AG04450 (cell line): ENCODE data around the gene CHST9. TPM values are rescaled to one million over a fixed set of nuclear protein-coding genes. Genes with fewer than 3 reads are reported as not detected.
"Not testable (repeated sequence)": the region's sequence is repeated elsewhere in the genome, so short reads cannot be mapped to it uniquely, and the experiment has no call there.

Experiments used
- CTCF ChIA-PET: fragments of 300-600, 350-600 bp; formaldehyde crosslinking; extraction: SDS; loops from one replicate; lab custom pipeline; 2022; ENCODE audit warnings: antibody characterized with exemption, inconsistent platforms; lab: Charles Lee
- POLR2A ChIA-PET: fragments of 350-600 bp; formaldehyde crosslinking; extraction: SDS; loops from one replicate; lab custom pipeline; 2021; ENCODE audit warnings: antibody characterized with exemption, inconsistent platforms; lab: Yijun Ruan, JAX
- DNase-seq: peaks from one replicate; pipeline ENCODE4 v3.0.0-alpha.2; 2011; ENCODE audit warnings: low read depth, low spot score
- H3K27ac ChIP-seq: one replicate; pipeline ENCODE4 v1.5.1; 2012; ENCODE audit warnings: low read depth, low read length, control low read depth
- H3K27me3 ChIP-seq: one replicate; pipeline ENCODE4 v1.6.0; 2012; ENCODE audit warnings: low read length; ENCODE audit not compliant: control insufficient read depth, insufficient read depth
- H3K4me3 ChIP-seq: 2 replicates; pipeline ENCODE4 v1.5.1; 2011; ENCODE audit warnings: mild to moderate bottlenecking, low read depth, low read length, control low read depth
- H3K9me3 ChIP-seq: 2 replicates; pipeline ENCODE4 v1.5.1; 2012; ENCODE audit warnings: low read length; ENCODE audit not compliant: control insufficient read depth, insufficient read depth
- polyA plus RNA-seq: library from polyadenylated mRNA; depleted of rRNA; stranded (reverse); fragments of >200 nt; gene quantifications from 2 replicates; pipeline ENCODE4 v1.2.3, GENCODE V29; 2011
- TF ChIP-seq, protein P1 (sequence below): IDR thresholded peaks from 2 replicates; pipeline ENCODE4 v1.5.1; 2011; ENCODE audit warnings: low read depth, low read length, control low read depth, inconsistent platforms

CHST9 gene
- polyA plus RNA-seq, 1 experiment, result not detected

DNA sequence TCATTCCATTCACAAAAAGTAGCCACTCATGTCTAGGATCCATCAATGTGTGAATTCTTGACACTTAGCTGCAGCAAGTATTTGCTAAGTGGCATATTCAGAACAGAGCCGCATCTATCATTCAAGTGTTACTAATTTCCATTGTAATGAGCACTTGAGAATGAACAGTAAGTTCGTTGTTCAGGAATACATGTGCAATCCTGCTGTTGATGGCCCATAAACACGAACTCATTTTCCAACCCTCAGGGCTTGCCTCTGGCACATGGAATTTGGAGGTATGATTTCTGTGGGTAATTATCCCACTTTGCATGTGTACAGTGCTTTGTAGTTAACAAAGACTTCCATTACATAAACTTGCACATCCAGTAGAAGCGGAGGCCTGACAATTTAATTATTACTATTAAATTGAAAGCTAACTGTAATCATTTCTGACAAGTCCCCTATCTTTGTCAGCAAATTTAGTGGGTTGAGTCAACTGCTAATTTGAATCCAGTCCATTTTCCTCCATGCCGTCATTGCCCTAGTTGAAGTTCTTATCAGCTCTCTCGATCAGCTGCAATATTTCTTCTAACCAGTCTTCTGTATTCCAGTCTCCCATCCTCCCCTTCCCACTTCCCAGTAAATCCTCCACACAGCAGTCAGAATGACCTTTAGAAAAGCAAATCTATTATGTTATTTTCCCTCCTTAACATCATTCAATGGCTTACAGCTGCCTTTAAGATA, 203.6 kb downstream of the CHST9 start:
- TF ChIP-seq, protein P1, sequence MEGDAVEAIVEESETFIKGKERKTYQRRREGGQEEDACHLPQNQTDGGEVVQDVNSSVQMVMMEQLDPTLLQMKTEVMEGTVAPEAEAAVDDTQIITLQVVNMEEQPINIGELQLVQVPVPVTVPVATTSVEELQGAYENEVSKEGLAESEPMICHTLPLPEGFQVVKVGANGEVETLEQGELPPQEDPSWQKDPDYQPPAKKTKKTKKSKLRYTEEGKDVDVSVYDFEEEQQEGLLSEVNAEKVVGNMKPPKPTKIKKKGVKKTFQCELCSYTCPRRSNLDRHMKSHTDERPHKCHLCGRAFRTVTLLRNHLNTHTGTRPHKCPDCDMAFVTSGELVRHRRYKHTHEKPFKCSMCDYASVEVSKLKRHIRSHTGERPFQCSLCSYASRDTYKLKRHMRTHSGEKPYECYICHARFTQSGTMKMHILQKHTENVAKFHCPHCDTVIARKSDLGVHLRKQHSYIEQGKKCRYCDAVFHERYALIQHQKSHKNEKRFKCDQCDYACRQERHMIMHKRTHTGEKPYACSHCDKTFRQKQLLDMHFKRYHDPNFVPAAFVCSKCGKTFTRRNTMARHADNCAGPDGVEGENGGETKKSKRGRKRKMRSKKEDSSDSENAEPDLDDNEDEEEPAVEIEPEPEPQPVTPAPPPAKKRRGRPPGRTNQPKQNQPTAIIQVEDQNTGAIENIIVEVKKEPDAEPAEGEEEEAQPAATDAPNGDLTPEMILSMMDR, result no peak
- ChIA-PET CTCF (no interaction called here), POLR2A (no interaction called here)
- DNase-seq, result no peak
- Histone ChIP-seq H3K9me3 (no peaks in the 10 kb centered on the region; the same call in 1 of the 2 replicates), H3K27ac (no peak overlapping the region), H3K4me3 (no peak overlapping the region), H3K27me3 (no peaks in the 10 kb centered on the region)

DNA sequence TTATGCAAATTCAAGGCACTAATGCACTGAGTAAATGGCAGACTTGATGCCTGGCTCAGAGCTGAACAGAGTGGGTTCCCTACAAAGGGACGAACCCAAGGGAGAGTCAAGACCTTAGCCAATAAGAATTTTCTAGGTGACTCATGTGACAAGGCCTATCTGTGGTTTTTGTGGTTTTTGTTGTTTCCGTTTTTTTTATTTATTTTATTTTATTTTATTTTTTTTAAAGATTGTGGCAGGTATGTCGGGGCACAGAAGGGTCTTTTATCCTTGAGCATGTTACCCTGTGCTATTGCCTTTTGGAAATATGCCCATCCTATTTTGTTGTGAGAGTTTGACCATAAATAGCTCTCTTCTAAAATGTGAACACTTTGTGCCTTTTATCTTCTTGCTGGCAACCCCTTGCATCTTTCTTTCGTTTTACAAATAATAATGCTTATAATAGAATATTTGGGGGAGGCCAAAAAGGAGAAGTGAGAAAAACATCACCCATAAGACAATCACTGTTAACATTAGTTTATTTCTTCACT, 206.2 kb downstream of the CHST9 start:
- no peak for DNase-seq
- TF ChIP-seq, protein P1, result no peak
- ChIA-PET POLR2A (no interaction called here), CTCF (no interaction called here)
- no peak overlapping the region for H3K4me3 ChIP-seq
- peaks cover 4% of the 10 kb centered on the region for H3K9me3 ChIP-seq
- H3K27ac ChIP-seq, result no peak overlapping the region
- H3K27me3 ChIP-seq, result no peaks in the 10 kb centered on the region

DNA sequence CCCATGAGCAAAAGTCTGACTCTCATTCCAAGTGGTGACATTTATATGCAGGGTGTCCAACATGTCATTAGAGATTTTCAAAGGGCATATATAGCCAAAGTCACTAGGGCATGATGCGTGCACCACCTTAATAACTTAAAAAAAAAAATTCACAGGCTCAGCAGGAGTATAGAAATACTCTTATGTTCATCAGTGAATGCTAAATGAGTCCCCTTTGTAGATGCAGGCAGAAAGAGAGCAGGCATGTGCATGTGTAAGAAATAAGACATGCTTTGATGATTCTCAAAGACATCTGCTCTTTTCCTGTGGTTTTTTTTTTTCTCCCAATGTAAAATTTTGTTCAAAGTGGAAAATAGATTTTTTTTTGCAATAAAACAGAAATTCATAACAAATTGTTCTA, 207.3 kb downstream of the CHST9 start:
- no peak overlapping the region for H3K4me3 ChIP-seq
- DNase-seq, result no peak
- H3K27ac ChIP-seq, result no peak overlapping the region
- H3K27me3 ChIP-seq, result no peaks in the 10 kb centered on the region
- ChIA-PET POLR2A (no interaction called here), CTCF (no interaction called here)
- H3K9me3 ChIP-seq, result peaks cover 10% of the 10 kb centered on the region
- TF ChIP-seq, protein P1, result no peak

DNA sequence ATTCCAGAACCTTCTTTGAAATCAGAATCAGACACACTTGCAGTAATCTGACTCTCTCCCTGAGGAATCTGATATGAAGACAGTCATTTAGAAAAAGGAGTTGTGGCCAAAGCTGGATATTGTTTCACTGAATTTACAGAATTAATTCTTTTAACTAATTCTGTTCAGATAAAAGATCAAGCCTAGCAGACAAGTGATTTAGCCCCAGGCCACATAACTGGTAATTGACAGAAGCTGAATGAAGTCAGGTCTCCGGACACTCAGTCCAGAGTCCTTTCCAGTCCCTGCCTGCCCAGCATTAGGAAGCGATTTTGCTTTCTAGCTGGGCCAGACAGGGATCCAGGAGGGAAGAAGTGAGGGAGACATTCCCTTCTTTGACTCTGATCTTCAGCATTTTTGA, 208.9 kb downstream of the CHST9 start:
- H3K27ac ChIP-seq, result no peak overlapping the region
- H3K4me3 ChIP-seq, result no peak overlapping the region
- TF ChIP-seq, protein P1, result no peak
- H3K27me3 ChIP-seq, result no peaks in the 10 kb centered on the region
- no peak for DNase-seq
- H3K9me3 ChIP-seq, result peaks cover 23% of the 10 kb centered on the region
- POLR2A ChIA-PET, result no interaction called here
- CTCF ChIA-PET, result no interaction called here

DNA sequence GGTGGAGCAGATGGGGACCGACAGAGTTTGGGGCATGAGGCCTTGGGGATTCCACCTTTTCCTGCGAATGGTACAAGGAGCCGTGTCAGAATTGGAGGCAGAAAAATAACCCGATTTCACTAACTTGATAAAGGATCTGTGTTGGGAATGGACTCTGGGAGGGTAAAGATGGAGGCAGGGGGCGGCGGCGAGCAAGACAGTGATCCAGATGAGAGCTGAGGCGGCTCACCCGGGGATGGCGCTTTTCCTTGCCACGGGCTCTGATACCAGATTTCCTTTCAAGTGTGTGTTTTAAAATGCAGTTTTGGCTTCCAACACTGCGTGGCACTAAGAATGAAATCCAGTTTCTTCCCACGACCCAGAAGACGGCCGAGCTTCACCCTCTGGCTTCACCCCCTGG, 212.6 kb downstream of the CHST9 start:
- H3K27ac ChIP-seq, DNase-seq, CTCF ChIA-PET, POLR2A ChIA-PET, H3K4me3 ChIP-seq, H3K27me3 ChIP-seq: not testable (repeated sequence)
- H3K9me3 ChIP-seq, result peaks cover 23% of the 10 kb centered on the region
